Gastroesophageal sphincter (tissue), 4 donors: ENCODE results near the gene TSGA10. TPM values are rescaled to one million over a fixed set of nuclear protein-coding genes. Genes with fewer than 3 reads are reported as not detected.
"Not testable (repeated sequence)": the region's sequence is repeated elsewhere in the genome, so short reads cannot be mapped to it uniquely, and the experiment has no call there.

ENCODE experiments used
- ATAC-seq: fragments of 150-250 bp; one replicate; pipeline ENCODE4 v1.9.1; 2016; ENCODE audit warnings: mild to moderate bottlenecking, moderate library complexity
- H3K27ac ChIP-seq, 4 donors: fragments of 200-600 bp; sonication (generic) in 3 of 4; 1 replicate in 3 of 4; 2 replicates in 1 of 4; pipeline ENCODE4 v1.5.1; 2016 to 2019
- H3K27me3 ChIP-seq: fragments of 200-600 bp; sonication (generic); one replicate; pipeline ENCODE4 v1.5.1; 2019
- H3K36me3 ChIP-seq, 2 donors: fragments of 200-600 bp; sonication (generic); one replicate each; pipeline ENCODE4 v1.5.1; 2019; ENCODE audit warnings: control low read depth in 1 of 2
- H3K4me1 ChIP-seq, 3 donors: fragments of 200-600 bp; sonication (generic); 1 replicate in 2 of 3; 2 replicates in 1 of 3; pipeline ENCODE4 v1.5.1; 2016 to 2019; ENCODE audit warnings: control low read depth in 2 of 3
- H3K4me3 ChIP-seq, 2 donors: fragments of 200-600 bp; sonication (generic); one replicate each; pipeline ENCODE4 v1.5.1; 2019; ENCODE audit warnings: mild to moderate bottlenecking in 1 of 2, moderate library complexity in 1 of 2
- H3K9me3 ChIP-seq, 3 donors: fragments of 200-600 bp; sonication (generic); one replicate each; pipeline ENCODE4 v1.5.1; 2017 to 2019; ENCODE audit warnings: control low read depth in 2 of 3
- EP300 ChIP-seq: sonication (generic); formaldehyde crosslinking; IDR thresholded peaks from one replicate; pipeline ENCODE4 v1.6.1; 2017; ENCODE audit warnings: antibody characterized with exemption, mild to moderate bottlenecking
- POLR2A ChIP-seq, 2 donors: fragments of 450-650 bp; IDR thresholded peaks; one replicate each; pipeline ENCODE4 v1.6.1; 2017; ENCODE audit warnings: antibody characterized with exemption in 2 of 2, mild to moderate bottlenecking in 2 of 2, moderate library complexity in 1 of 2
- POLR2AphosphoS5 ChIP-seq: sonication (generic); formaldehyde crosslinking; IDR thresholded peaks from one replicate; pipeline ENCODE4 v1.6.1; 2017; ENCODE audit warnings: antibody characterized with exemption
- WGBS, 2 donors: methylation state at CpG; one replicate each; pipeline ENCODE4 v1.1.5; 2018; ENCODE audit warnings: low coverage in 1 of 2; 5-methylcytosine and 5-hydroxymethylcytosine counted together
- total RNA-seq, 4 donors: library from RNA; depleted of rRNA; stranded (reverse); fragments of >200 nt; gene quantifications; one replicate each; pipeline ENCODE4 v1.1.0, GENCODE V29; 2016
- TF ChIP-seq, protein P1 (sequence below), 4 experiments: fragments of 200-600 bp in 2 of 4; fragments of 450-650 bp in 2 of 4; sonication (generic) in 1 of 4; IDR thresholded peaks; one replicate each; pipeline ENCODE4 v1.5.1; 2017 to 2019; ENCODE audit warnings: antibody characterized with exemption in 4 of 4, mild to moderate bottlenecking in 2 of 4, moderate library complexity in 2 of 4

TSGA10 gene
- total RNA-seq, 4 donors from 2014 or later: 1.2 to 2.2 (median 1.5) TPM

DNA sequence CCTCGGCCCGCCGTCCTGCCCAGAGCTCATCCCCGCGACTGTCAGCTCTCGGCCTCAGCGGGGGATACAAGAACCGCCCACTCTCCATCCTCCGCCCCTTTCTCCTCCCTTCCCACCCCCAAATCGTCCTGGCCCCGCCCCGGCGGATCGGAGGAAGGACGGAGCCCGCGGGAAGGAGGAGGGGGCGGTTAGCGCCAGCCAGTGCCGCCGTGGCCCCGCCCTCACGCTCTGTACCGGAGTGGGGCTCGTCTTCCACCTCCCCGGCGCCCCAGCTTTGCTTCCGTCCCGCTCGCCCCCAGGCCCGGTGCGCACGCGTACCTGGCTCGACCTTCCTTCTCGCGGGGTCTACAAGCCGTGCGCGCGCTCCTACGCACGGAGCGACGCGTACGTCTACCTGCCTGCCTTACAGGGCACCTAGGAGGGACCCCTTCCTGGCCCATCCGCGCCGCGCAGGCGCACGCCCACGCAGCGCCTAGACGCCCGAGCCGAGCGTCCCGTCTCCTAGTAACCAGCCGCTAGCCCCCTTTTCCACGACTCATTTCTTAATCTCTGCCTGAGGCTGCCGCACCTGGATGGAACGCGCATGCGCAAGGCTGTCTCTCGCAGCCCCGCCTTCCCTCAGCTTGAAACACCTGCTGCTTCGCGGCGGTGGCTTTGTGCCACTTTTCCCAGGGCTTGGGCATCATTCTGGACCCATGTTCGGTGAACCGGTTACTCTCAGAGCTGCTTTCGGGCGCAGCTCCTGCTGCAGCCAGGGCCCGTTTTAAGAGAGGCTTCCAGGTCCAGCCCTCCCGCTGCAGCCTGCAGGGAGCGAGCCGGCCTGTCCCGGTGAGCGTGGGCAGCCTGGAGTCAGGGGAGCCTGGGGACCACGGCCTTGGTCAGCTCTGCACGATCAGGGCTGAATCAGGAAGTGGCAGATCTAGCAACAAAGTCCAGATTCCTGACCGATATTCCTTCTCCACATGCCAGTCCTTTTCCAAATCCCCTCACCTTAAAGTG, 13.3 kb downstream of the TSGA10 start, which contains the start of gene C2orf15:
Gene C2orf15, plus strand, starts transcription at position 598 of the 999 bp plus-strand sequence. CDS start 8,852 bp downstream, outside the sequence.
- Histone ChIP-seq H3K27ac (peak within 1 kb of the TSS; percentile 37 to 89 (median 85)), H3K4me1 (peaks cover 0 to 17% (median 0%) of the 10 kb centered on the region in 3 donors), H3K36me3 (no peaks in the 10 kb centered on the region), H3K27me3 (no peaks in the 10 kb centered on the region), H3K9me3 (no peaks in the 10 kb centered on the region), H3K4me3 (peak within 1 kb of the TSS; percentile 80 to 96)
- 0% methylated on average over 1 of the region's 84 CpGs for WGBS, 2 donors
- peak; percentile 97 for ATAC-seq
- TF ChIP-seq, protein P1, sequence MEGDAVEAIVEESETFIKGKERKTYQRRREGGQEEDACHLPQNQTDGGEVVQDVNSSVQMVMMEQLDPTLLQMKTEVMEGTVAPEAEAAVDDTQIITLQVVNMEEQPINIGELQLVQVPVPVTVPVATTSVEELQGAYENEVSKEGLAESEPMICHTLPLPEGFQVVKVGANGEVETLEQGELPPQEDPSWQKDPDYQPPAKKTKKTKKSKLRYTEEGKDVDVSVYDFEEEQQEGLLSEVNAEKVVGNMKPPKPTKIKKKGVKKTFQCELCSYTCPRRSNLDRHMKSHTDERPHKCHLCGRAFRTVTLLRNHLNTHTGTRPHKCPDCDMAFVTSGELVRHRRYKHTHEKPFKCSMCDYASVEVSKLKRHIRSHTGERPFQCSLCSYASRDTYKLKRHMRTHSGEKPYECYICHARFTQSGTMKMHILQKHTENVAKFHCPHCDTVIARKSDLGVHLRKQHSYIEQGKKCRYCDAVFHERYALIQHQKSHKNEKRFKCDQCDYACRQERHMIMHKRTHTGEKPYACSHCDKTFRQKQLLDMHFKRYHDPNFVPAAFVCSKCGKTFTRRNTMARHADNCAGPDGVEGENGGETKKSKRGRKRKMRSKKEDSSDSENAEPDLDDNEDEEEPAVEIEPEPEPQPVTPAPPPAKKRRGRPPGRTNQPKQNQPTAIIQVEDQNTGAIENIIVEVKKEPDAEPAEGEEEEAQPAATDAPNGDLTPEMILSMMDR (IDR thresholded peaks at IDR 0.05): no peak
- TF ChIP-seq EP300 (no peak), POLR2AphosphoS5 (peak; percentile 28)

GRCh38 chr2:99140860-99141109, 14.0 kb downstream of the TSGA10 start:
- TF ChIP-seq POLR2A (IDR thresholded peaks at IDR 0.05) (peak; percentile 50 to 51), POLR2AphosphoS5 (no peak), EP300 (no peak)
- Histone ChIP-seq H3K4me3 (peak overlapping the region; percentile 80 to 96), H3K9me3 (no peaks in the 10 kb centered on the region), H3K27me3 (no peaks in the 10 kb centered on the region), H3K4me1 (peaks cover 0 to 17% (median 0%) of the 10 kb centered on the region in 3 donors), H3K27ac (peak overlapping the region in 3 of 4 donors; percentile 85 to 89 (median 85)), H3K36me3 (no peaks in the 10 kb centered on the region)
- ATAC-seq: peak; percentile 72
- WGBS, 2 donors: no CpG with 5 or more reads among the region's 21 CpGs

DNA sequence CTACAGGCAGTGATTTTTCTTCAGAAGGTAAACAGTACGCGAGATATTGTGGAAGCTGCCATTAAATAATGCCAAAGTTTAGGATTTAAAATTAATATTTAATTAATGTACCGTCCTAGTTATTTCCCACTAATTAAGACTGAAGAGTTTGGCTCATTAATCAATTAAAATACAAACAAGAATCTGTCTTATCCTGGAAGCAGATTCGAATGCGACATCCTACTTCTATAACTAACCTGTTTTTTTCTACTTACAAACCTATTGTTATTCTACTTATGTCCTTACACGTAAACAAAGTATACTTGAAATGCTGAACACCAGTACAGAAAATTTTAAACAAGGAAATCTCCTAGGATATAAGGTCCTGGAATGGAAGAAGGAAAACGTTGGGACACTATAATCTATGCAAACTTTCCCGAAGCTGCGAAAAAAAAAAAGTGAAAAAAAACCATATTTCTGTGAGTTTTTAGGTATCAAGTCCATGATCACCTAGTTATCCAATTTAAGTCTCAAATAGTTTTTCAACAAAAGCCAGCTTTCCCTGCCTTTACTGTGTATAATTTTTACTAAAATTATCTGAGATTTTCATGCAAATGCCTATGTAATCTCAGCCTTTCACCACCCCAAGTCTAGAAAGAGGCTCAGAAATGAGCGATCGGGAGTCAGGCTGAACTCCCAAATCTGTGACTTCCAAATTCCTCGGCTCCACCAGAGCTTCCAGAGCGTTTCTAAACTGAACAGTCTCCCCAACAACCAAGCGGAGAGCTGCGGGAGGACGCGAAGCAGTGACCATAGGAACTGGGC, 14.5 kb downstream of the TSGA10 start:
- Histone ChIP-seq H3K4me3 (peak overlapping the region; percentile 80 to 96), H3K9me3 (no peaks in the 10 kb centered on the region), H3K4me1 (peaks cover 0 to 17% (median 0%) of the 10 kb centered on the region in 3 donors), H3K27ac (peak overlapping the region in 3 of 4 donors; percentile 85 to 89 (median 85)), H3K36me3 (no peaks in the 10 kb centered on the region), H3K27me3 (no peaks in the 10 kb centered on the region)
- 24 to 27% methylated on average over 12 to 13 of the region's 17 CpGs for WGBS, 2 donors
- ATAC-seq: no peak
- TF ChIP-seq, protein P1 (IDR thresholded peaks at IDR 0.05): no peak

GRCh38 chr2:99139003-99139402, 15.7 kb downstream of the TSGA10 start:
- WGBS, 2 donors: 97 to 100% methylated on average over 4 of the region's 4 CpGs

GRCh38 chr2:99135044-99135556, 19.6 kb downstream of the TSGA10 start:
- H3K27ac ChIP-seq, H3K36me3 ChIP-seq, H3K4me1 ChIP-seq, ATAC-seq, H3K27me3 ChIP-seq, H3K4me3 ChIP-seq: not testable (repeated sequence)
- H3K9me3 ChIP-seq: peaks cover 0 to 21% (median 0%) of the 10 kb centered on the region in 3 donors
- 85% methylated on average over 2 of the region's 2 CpGs; no CpG with 5 or more reads in 1 of the 2 donors for WGBS, 2 donors

More at GRCh38 chr2:99139003-99139402, 15.7 kb downstream of the TSGA10 start:
- ATAC-seq: no peak
- Histone ChIP-seq H3K9me3 (no peaks in the 10 kb centered on the region), H3K4me3 (no peak overlapping the region), H3K27me3 (no peaks in the 10 kb centered on the region), H3K27ac (no peak overlapping the region), H3K4me1 (peaks cover 0 to 17% (median 0%) of the 10 kb centered on the region in 3 donors), H3K36me3 (no peaks in the 10 kb centered on the region)
- TF ChIP-seq POLR2A (IDR thresholded peaks at IDR 0.05): no peak
- no peak for TF ChIP-seq POLR2AphosphoS5
- TF ChIP-seq, protein P1 (IDR thresholded peaks at IDR 0.05): no peak
- no peak for TF ChIP-seq EP300
